ENCODE data around the gene PPFIA2.

GRCh38 chr12:81757731-81758365 lies 1.3 kb downstream of the PPFIA2 start:
- no peak for TF ChIP-seq JUND (IDR thresholded peaks at IDR 0.05; ENCODE audit: borderline replicate concordance, low read depth, low read length)
- TF ChIP-seq JUND (tag; IDR thresholded peaks at IDR 0.05; ENCODE audit: borderline replicate concordance, low read depth, low read length) = no peak
- no peak for TF ChIP-seq POLR2AphosphoS5 (IDR thresholded peaks at IDR 0.05; ENCODE audit: control insufficient read depth, insufficient read depth, low read depth, low read length)
- TF ChIP-seq POLR2A (conservative IDR thresholded peaks at IDR 0.05) = no peak
- no peak for TF ChIP-seq ZKSCAN1 (IDR thresholded peaks at IDR 0.05; ENCODE audit: low read depth, low read length)
- no peak for TF ChIP-seq NCOA6 (IDR thresholded peaks at IDR 0.05)
- no peak for TF ChIP-seq ARID3A (IDR thresholded peaks at IDR 0.05; ENCODE audit: borderline replicate concordance, low read depth, low read length)
- no peak for TF ChIP-seq ZBTB2 (IDR thresholded peaks at IDR 0.05)
- TF ChIP-seq YY1 (IDR thresholded peaks at IDR 0.05; ENCODE audit: borderline replicate concordance in 1 of 3, control insufficient read depth in 1 of 3, extremely low read depth in 1 of 3, insufficient read depth in 3 of 3, insufficient read length in 1 of 3, insufficient replicate concordance in 2 of 3, low read depth in 1 of 3, low read length in 2 of 3) = no peak
- no peak for TF ChIP-seq CTCF (IDR thresholded peaks at IDR 0.05 in 2 of 3, conservative IDR thresholded peaks at IDR 0.05 in 1 of 3; ENCODE audit: insufficient read depth in 2 of 3, low read depth in 1 of 3, low read length in 3 of 3)
- no peak for TF ChIP-seq ZNF668 (CRISPR knock-in tag; IDR thresholded peaks at IDR 0.05)
- no peak for TF ChIP-seq ZNF23 (CRISPR knock-in tag; IDR thresholded peaks at IDR 0.05)
- no peak for TF ChIP-seq CHD4 (IDR thresholded peaks at IDR 0.05; ENCODE audit: insufficient read depth, insufficient replicate concordance, low read depth, low read length, poor library complexity, severe bottlenecking)
- no peak for TF ChIP-seq SMAD4 (CRISPR knock-in tag; conservative IDR thresholded peaks at IDR 0.05)
- TF ChIP-seq CEBPB (tag; IDR thresholded peaks at IDR 0.05) = no peak
